Common myeloid progenitor, CD34-positive (primary cell): ENCODE data around the gene NPAS3.
A peak's percentile ranks its signal among the peaks of the same experiment; 100 is the strongest.

Experiments used
- CTCF ChIA-PET: fragments of 350-600 bp; sonication (Branson Sonifier 250); formaldehyde crosslinking; loops from one replicate; lab custom pipeline; 2021; ENCODE audit warnings: antibody characterized with exemption; lab: Charles Lee
- POLR2A ChIA-PET: fragments of 350-600 bp; sonication (Branson Sonifier 250); formaldehyde crosslinking; loops from one replicate; lab custom pipeline; 2021; ENCODE audit warnings: antibody characterized with exemption; lab: Charles Lee
- DNase-seq, 3 donors: peaks; one replicate each; pipeline versions ENCODE4 v3.0.0 to v3.0.0-alpha.2; 2013
- H3K27ac ChIP-seq, 2 experiments: 1 replicate in 1 of 2; 2 replicates in 1 of 2; pipeline ENCODE4 v1.7.0; 2013; ENCODE audit warnings: inconsistent platforms in 2 of 2, low read length in 2 of 2, mild to moderate bottlenecking in 2 of 2, low read depth in 1 of 2, moderate library complexity in 1 of 2; ENCODE audit not compliant: severe bottlenecking in 2 of 2, insufficient read depth in 1 of 2, poor library complexity in 1 of 2
- H3K27me3 ChIP-seq, 5 experiments: replicated peaks in 2 of 5; 1 replicate in 3 of 5; 2 replicates in 2 of 5; pipeline versions ENCODE4 v1.6.1 to v1.7.0; 2013; ENCODE audit warnings: low read length in 4 of 5, mild to moderate bottlenecking in 2 of 5, moderate library complexity in 2 of 5, inconsistent platforms in 1 of 5; ENCODE audit not compliant: insufficient read depth in 5 of 5, control insufficient read depth in 4 of 5
- H3K36me3 ChIP-seq, 4 experiments: 1 replicate in 2 of 4; 2 replicates in 2 of 4; pipeline versions ENCODE4 v1.6.1 to v1.7.0; 2013; ENCODE audit warnings: low read length in 3 of 4, control low read depth in 1 of 4, mild to moderate bottlenecking in 1 of 4; ENCODE audit not compliant: control insufficient read depth in 4 of 4, insufficient read depth in 4 of 4
- H3K4me1 ChIP-seq, 4 experiments: 1 replicate in 3 of 4; 2 replicates in 1 of 4; pipeline versions ENCODE4 v1.6.1 to v1.7.1; 2013; ENCODE audit warnings: low read length in 3 of 4, mild to moderate bottlenecking in 3 of 4, control low read depth in 1 of 4, inconsistent platforms in 1 of 4, moderate library complexity in 1 of 4; ENCODE audit not compliant: control insufficient read depth in 4 of 4, insufficient read depth in 4 of 4; ENCODE audit errors: control extremely low read depth in 1 of 4
- H3K4me3 ChIP-seq, 7 experiments: 1 replicate in 4 of 7; 2 replicates in 3 of 7; pipeline versions ENCODE4 v1.5.1 to v1.7.0; 2013; ENCODE audit warnings: mild to moderate bottlenecking in 7 of 7, low read length in 6 of 7, moderate library complexity in 6 of 7, inconsistent platforms in 2 of 7, low read depth in 2 of 7, control low read depth in 1 of 7; ENCODE audit not compliant: insufficient read depth in 4 of 7, control insufficient read depth in 1 of 7; ENCODE audit errors: extremely low read depth in 1 of 7
- H3K9me3 ChIP-seq, 5 experiments: 1 replicate in 4 of 5; 2 replicates in 1 of 5; pipeline versions ENCODE4 v1.6.1 to v1.7.1; 2013; ENCODE audit warnings: low read length in 4 of 5, mild to moderate bottlenecking in 2 of 5, inconsistent platforms in 1 of 5, low read depth in 1 of 5, moderate library complexity in 1 of 5; ENCODE audit not compliant: control insufficient read depth in 4 of 5, insufficient read depth in 2 of 5; ENCODE audit errors: control extremely low read depth in 1 of 5
- WGBS: methylation state at CpG from one replicate; pipeline ENCODE4 v1.1.5; 2013; ENCODE audit not compliant: insufficient coverage; 5-methylcytosine and 5-hydroxymethylcytosine counted together

Gene NPAS3

DNA sequence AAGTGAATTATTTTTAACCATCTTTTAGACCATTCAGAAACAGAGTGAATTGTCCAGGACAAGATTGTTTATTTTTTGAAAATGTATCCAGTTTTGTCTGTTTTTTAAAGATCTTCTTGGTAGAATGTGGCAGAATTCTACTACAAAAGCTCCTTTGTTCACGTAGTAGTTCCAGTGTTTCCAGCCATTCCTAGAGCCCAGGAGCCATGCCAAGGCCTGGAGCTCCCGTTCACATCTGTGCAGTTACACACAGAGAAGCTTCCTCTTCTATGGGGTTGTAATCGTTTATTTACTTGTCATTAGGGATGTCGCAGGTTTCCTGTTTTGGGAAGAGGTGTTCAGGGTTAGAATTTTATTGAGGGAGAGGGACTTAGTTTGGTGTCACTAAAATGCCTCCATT is 409.8 kb downstream of the NPAS3 start:
- no peaks in the 10 kb centered on the region for H3K4me1 ChIP-seq
- 83% methylated on average over 2 of the region's 4 CpGs for WGBS

DNA sequence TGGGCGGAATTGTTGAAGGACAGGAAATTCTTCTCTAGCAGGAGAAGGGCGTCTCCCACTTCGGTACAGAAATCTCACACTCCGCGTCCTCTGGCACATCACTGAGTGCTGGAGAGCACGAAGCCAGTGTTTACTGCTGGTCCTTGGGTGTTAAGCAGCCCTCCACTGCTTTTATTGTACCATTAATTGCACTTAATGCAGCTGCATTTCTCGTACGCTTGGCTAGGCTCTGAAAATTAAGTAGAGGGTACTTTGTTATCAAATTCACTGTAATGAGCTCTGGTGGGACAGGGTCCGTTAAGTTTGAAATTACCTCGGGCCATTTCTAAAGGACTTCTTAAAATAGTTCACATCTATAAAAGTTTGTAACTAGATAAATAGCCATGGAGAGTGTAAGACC is 411.2 kb downstream of the NPAS3 start:
- CTCF ChIA-PET, result no interaction called here
- Histone ChIP-seq H3K27me3 (no peaks in the 10 kb centered on the region), H3K36me3 (no peaks in the 10 kb centered on the region), H3K9me3 (peaks cover 0 to 2% (median 1%) of the 10 kb centered on the region in 5 experiments), H3K4me1 (no peaks in the 10 kb centered on the region), H3K4me3 (no peak overlapping the region), H3K27ac (no peak overlapping the region)
- 91% methylated on average over 5 of the region's 10 CpGs for WGBS
- no peak for DNase-seq
- POLR2A ChIA-PET, result no interaction called here

More for the DNA sequence above, 409.8 kb downstream of the NPAS3 start:
- peaks cover 0 to 2% (median 1%) of the 10 kb centered on the region in 5 experiments for H3K9me3 ChIP-seq
- H3K4me3 ChIP-seq, result no peak overlapping the region
- no peak for DNase-seq
- no peak overlapping the region for H3K27ac ChIP-seq
- CTCF ChIA-PET, result no interaction called here
- POLR2A ChIA-PET, result no interaction called here
- no peaks in the 10 kb centered on the region for H3K36me3 ChIP-seq
- no peaks in the 10 kb centered on the region for H3K27me3 ChIP-seq

DNA sequence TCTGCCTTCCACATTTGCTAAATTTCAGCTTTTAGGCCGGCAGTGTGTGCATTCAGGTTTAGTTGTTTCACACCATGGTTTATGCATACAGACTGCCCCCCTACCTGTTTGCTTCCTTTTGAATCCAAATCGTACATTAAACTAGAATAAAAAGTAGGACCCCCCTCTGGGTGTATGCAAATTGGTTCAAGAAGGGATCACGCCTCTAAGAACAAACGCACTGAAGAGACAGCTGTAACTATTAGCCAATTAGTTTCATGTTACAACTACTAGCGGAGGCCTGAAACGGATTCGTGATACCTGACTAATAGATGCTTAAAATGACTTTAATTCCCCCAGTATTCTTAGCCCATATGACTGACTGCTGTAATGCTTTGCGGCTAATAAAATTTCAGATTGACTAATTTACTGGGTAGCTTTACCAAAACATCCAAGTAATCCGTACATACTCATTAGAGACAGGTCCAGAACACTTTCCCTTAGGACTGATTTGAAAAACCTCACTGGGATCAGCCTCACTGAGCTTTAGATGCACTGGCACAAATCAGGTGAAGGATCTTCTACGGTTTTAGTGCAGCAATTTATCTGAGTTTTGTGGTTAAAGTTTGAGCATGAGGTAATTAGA is 411.8 kb downstream of the NPAS3 start:
- Histone ChIP-seq H3K9me3 (peaks cover 0 to 2% (median 1%) of the 10 kb centered on the region in 5 experiments), H3K4me1 (no peaks in the 10 kb centered on the region), H3K27me3 (no peaks in the 10 kb centered on the region), H3K4me3 (no peak overlapping the region), H3K27ac (no peak overlapping the region), H3K36me3 (no peaks in the 10 kb centered on the region)
- ChIA-PET POLR2A (no interaction called here), CTCF (interaction anchor here (1.1 kb wide), 1 partner anchor 10 kb away, joined by 3 read pairs; no protein-coding TSS in a partner anchor)
- DNase-seq, result no peak
- WGBS, result 95% methylated on average over 7 of the region's 10 CpGs

DNA sequence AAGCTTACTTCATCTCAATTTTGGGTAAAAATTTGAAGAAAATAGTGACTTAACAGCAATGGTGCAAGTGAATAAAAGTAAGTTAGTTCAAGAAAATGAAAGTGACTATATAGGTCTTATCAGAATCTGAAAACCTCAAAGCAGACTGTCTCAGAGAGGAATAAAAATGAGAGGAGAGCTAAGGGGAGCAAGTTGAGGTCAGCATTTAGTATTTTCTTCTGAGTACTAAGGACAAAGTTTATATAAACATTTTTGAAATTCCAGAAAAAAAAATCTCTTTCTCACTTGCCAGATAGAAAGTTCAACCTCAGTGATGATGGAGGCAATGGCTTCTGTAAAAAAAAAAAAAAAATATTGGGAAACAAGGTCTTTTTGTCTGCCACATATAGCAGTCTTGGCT is 414.1 kb downstream of the NPAS3 start:
- DNase-seq, result no peak
- Histone ChIP-seq H3K4me1 (no peaks in the 10 kb centered on the region), H3K36me3 (no peaks in the 10 kb centered on the region), H3K27ac (no peak overlapping the region), H3K4me3 (no peak overlapping the region), H3K27me3 (no peaks in the 10 kb centered on the region), H3K9me3 (peaks cover 0 to 2% (median 1%) of the 10 kb centered on the region in 5 experiments)
- ChIA-PET POLR2A (no interaction called here), CTCF (no interaction called here)

DNA sequence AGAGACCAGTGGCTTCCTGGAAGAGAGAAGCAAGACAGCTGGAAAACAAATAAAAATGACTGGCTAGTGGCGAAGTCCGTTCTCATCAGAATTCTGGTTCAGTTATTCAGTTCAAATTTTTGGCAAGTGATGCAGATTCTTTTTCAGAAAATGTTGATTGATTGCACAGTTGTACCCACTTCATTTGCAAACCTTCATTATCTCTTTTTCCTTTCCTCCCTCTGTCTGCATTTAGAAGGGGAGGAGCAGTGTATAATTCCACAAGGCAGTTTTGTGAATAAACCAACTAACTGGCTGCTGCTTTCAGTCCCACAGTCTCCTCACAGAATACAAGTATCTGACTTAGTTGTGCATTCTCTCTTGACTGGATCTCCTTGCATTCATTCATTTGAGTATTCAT is 417.5 kb downstream of the NPAS3 start:
- 100% methylated on average over 2 of the region's 2 CpGs for WGBS
- ChIA-PET POLR2A (no interaction called here), CTCF (no interaction called here)
- Histone ChIP-seq H3K4me1 (peaks cover 0 to 2% (median 0%) of the 10 kb centered on the region in 4 experiments), H3K36me3 (no peaks in the 10 kb centered on the region), H3K27ac (no peak overlapping the region), H3K9me3 (no peaks in the 10 kb centered on the region), H3K4me3 (no peak overlapping the region), H3K27me3 (no peaks in the 10 kb centered on the region)
- no peak for DNase-seq

DNA sequence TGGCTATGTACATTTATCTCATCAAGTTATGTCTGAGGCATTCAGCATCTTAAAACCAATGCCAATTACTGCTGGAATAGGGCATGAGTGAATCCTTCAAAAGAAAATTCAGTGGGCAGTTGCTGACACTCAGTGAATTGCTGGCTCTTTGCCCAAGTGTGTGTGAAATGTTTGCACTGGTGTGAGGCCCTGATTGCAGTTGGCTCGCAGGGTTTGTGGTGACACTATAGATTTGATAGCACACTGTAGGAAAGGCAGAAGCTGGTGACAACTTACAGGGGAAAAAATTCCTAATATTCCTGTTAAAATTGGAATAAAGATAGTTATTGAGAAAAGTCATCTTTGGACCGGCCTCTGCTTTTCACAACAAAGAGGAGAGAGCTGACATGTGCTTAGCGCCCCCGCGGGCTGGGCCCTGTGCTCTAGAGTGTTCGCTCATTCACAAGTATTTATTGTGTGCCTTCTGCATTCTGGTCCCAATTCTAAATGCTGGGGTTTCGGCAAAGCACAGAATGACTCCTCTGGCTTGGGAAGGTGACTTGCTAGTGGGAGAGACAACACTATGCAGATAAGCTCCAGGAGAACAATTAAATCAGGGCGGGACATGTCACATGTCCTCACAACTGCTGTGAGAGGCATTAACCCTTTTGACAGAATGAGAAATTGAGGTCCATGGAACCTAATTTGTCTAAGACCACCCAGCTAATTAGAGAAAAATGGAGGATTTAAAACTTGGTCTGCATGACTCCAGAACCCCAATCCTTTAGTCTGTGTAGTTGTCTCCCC is 418.7 kb downstream of the NPAS3 start:
- Histone ChIP-seq H3K27me3 (no peaks in the 10 kb centered on the region), H3K36me3 (no peaks in the 10 kb centered on the region), H3K4me1 (peaks cover 0 to 2% (median 0%) of the 10 kb centered on the region in 4 experiments), H3K9me3 (no peaks in the 10 kb centered on the region), H3K4me3 (no peak overlapping the region), H3K27ac (no peak overlapping the region)
- 91% methylated on average over 8 of the region's 8 CpGs for WGBS
- ChIA-PET POLR2A (no interaction called here), CTCF (interaction anchor here (0.8 to 1.4 kb wide), 2 partner anchors 12 kb away, joined by 3 read pairs; no protein-coding TSS in a partner anchor)
- peak in 2 of 3 donors; percentile 21 to 48 for DNase-seq

DNA sequence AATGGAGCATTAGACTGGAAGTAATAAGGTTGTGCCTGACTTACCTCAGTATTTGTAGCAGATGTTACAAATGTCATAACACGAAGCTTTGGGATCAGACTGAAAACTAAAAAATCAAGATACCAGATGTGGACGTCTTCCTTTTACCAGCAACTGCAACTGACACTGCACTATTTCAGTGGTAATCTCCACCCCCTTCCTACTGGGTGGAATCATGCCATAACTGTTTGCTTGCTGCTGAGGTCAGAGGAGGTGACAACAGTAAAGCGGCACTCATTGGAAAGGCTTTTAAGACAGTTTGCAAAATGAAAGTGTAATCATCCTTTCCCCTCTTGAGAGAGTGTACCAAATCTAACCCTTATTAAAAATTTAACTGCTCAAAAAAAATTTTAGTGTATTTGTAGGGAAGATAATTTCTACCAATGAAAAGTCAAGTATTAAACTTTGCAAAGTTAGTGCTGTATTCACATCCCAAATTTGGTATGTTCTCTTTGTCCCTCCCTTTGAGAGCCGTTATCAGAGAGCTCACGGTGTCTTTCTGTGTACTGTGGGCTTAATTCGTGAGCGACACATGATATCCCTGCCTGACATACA is 420.7 kb downstream of the NPAS3 start:
- H3K27me3 ChIP-seq, result no peaks in the 10 kb centered on the region
- no peak overlapping the region for H3K27ac ChIP-seq
- H3K4me1 ChIP-seq, result peaks cover 0 to 2% (median 0%) of the 10 kb centered on the region in 4 experiments
- DNase-seq, result peak in 2 of 3 donors; percentile 57 to 78
- ChIA-PET POLR2A (interaction anchor here (1.2 kb wide), 1 partner anchor 8 kb away, joined by 3 read pairs; no protein-coding TSS in a partner anchor), CTCF (interaction anchor here (1.4 kb wide), 1 partner anchor 14 kb away, joined by 3 read pairs; no protein-coding TSS in a partner anchor)
- no peaks in the 10 kb centered on the region for H3K9me3 ChIP-seq
- H3K36me3 ChIP-seq, result no peaks in the 10 kb centered on the region
- WGBS, result 75% methylated on average over 1 of the region's 7 CpGs
- no peak overlapping the region for H3K4me3 ChIP-seq
